Stimulated activated CD4-positive, alpha-beta T cell treated with anti-CD3 and anti-CD28 coated beads, Interleukin-15, amount 100 ng/mL, for 24 hours (primary cell): ENCODE data around the gene UQCR11.

ENCODE experiments used
- DNase-seq: peaks from one replicate; pipeline ENCODE4 v3.0.0-alpha.2; 2020

UQCR11 gene

GRCh38 chr19:1563251-1563650 is 42.0 kb downstream of the UQCR11 start:
- no peak for DNase-seq

GRCh38 chr19:1561236-1561842 is 43.9 kb downstream of the UQCR11 start:
- no peak for DNase-seq

- no peak for DNase-seq
Observed at GRCh38 chr19:1560286-1560882, 44.9 kb downstream of the UQCR11 start.

GRCh38 chr19:1558552-1558951 is 46.7 kb downstream of the UQCR11 start:
- no peak for DNase-seq

- DNase-seq, result no peak
Observed at GRCh38 chr19:1556390-1557070, 48.7 kb downstream of the UQCR11 start.

GRCh38 chr19:1555487-1556389 is 49.5 kb downstream of the UQCR11 start:
- no peak for DNase-seq

GRCh38 chr19:1554968-1555367 is 50.3 kb downstream of the UQCR11 start:
- DNase-seq, result no peak

GRCh38 chr19:1553415-1553814 is 51.8 kb downstream of the UQCR11 start:
- DNase-seq, result no peak

GRCh38 chr19:1551068-1552040 is 53.9 kb downstream of the UQCR11 start:
- DNase-seq, result no peak

GRCh38 chr19:1549332-1549945 is 55.8 kb downstream of the UQCR11 start:
- no peak for DNase-seq
